Small intestine (tissue), 7 donors: ENCODE results near the gene EHMT1. TPM values are rescaled to one million over a fixed set of nuclear protein-coding genes. Genes with fewer than 3 reads are reported as not detected.

Experiments used
- DNase-seq, 2 donors: peaks; one replicate each; pipeline versions ENCODE4 v3.0.0 to v3.0.0-alpha.2; 2013
- FAIRE-seq: peaks from 2 replicates; lab custom pipeline; 2012; peaks lifted over from hg19 to GRCh38; lab: Jason Lieb, UNC
- H3K27ac ChIP-seq, 3 donors: one replicate each; pipeline ENCODE4 v1.5.1; 2013; ENCODE audit warnings: low read length in 2 of 3, mild to moderate bottlenecking in 2 of 3, control low read depth in 1 of 3, inconsistent platforms in 1 of 3, low read depth in 1 of 3, moderate library complexity in 1 of 3
- H3K27me3 ChIP-seq, 3 donors: one replicate each; pipeline ENCODE4 v1.6.1; 2013; ENCODE audit warnings: low read length in 3 of 3, inconsistent platforms in 1 of 3; ENCODE audit not compliant: control insufficient read depth in 3 of 3, insufficient read depth in 3 of 3
- H3K36me3 ChIP-seq, 3 donors: one replicate each; pipeline ENCODE4 v1.6.1; 2013; ENCODE audit warnings: low read length in 3 of 3, inconsistent platforms in 1 of 3, low read depth in 1 of 3, mild to moderate bottlenecking in 1 of 3, moderate library complexity in 1 of 3; ENCODE audit not compliant: control insufficient read depth in 3 of 3, insufficient read depth in 2 of 3
- H3K4me1 ChIP-seq, 3 donors: one replicate each; pipeline ENCODE4 v1.6.1; 2013; ENCODE audit warnings: low read length in 2 of 3, inconsistent platforms in 1 of 3, low read depth in 1 of 3, mild to moderate bottlenecking in 1 of 3, moderate library complexity in 1 of 3; ENCODE audit not compliant: control insufficient read depth in 3 of 3, insufficient read depth in 2 of 3
- H3K4me3 ChIP-seq, 3 donors: one replicate each; pipeline ENCODE4 v1.5.1; 2013; ENCODE audit warnings: low read length in 3 of 3, control low read depth in 1 of 3, inconsistent platforms in 1 of 3, low read depth in 1 of 3, mild to moderate bottlenecking in 1 of 3, moderate library complexity in 1 of 3
- H3K9me3 ChIP-seq, 2 donors: one replicate each; pipeline ENCODE4 v1.6.1; 2013; ENCODE audit warnings: low read depth in 1 of 2, low read length in 1 of 2; ENCODE audit not compliant: control insufficient read depth in 2 of 2, insufficient read depth in 1 of 2
- WGBS, 3 donors: extraction: QIAGEN DNeasy Blood & Tissue Kit; methylation state at CpG; one replicate each; pipeline ENCODE4 v1.1.7; 2013; 5-methylcytosine and 5-hydroxymethylcytosine counted together
- polyA plus RNA-seq, 4 donors: library from polyadenylated mRNA; stranded (reverse) in 3 of 4; unstranded in 1 of 4; fragments of 200-250 nt in 3 of 4; fragments of 120-200 nt in 1 of 4; gene quantifications; one replicate each; pipeline versions ENCODE4 v1.2.1 to v1.2.3, GENCODE V29; 2013
- donor health status: healthy with polysubstance abuse.
- donor health status: control.
- donor health status: control.
- donor health status: Bipolar disorder and iron deficiency.
- donor health status: healthy.

EHMT1 gene
- polyA plus RNA-seq, 4 donors = 35.2 to 53.9 (median 39.1) TPM

DNA sequence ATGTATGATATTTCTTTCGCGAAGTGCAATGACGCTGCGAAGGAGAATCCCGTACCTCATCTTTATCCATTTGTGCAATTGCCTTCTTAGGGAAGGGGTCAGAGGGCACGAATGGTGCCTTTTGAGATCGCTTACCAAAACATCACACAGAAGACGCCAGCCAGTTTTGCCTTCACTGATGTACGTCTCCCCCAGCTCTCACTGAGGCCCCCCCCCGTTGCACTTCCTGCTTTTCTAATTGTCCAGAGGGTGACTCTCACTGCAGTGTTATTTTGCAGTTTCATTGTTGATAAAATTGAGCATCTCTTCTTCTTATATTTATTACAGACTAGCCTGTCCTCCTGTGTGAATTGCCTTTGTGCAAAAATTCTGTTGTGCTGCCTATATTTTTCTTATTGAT lies 219.8 kb downstream of the EHMT1 start:
- 95 to 98% (median 96%) methylated on average over 10 of the region's 10 CpGs for WGBS, 3 donors
- Histone ChIP-seq H3K4me1 (no peaks in the 10 kb centered on the region), H3K4me3 (no peak overlapping the region), H3K9me3 (no peaks in the 10 kb centered on the region), H3K27me3 (no peaks in the 10 kb centered on the region), H3K36me3 (peaks cover 10 to 36% (median 15%) of the 10 kb centered on the region in 3 donors), H3K27ac (no peak overlapping the region)
- FAIRE-seq = no peak
- DNase-seq = no peak

DNA sequence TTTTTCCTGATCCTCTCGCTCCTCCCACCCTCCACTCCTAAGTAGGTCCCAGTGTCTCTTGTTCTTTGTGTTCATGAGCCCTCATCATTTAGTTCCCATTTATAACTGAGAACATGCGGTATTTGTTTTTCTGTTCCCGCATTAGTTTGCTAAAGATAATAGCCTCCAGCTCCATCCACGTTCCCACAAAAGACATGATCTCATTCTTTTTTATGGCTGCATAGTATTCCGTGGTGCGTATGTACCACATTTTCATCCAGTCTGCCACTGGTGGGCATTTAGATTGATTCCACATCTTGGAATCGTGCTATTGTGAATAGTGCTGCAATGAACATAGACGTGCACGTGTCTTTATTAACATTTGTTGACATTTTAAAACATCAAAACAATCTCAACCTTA lies 224.6 kb downstream of the EHMT1 start:
- no peak for DNase-seq
- H3K27ac ChIP-seq = no peak overlapping the region
- peaks cover 0 to 2% (median 0%) of the 10 kb centered on the region in 3 donors for H3K36me3 ChIP-seq
- FAIRE-seq = no peak
- no peak overlapping the region for H3K4me3 ChIP-seq
- H3K9me3 ChIP-seq = no peaks in the 10 kb centered on the region
- 91 to 92% (median 92%) methylated on average over 9 of the region's 9 CpGs for WGBS, 3 donors
- no peaks in the 10 kb centered on the region for H3K27me3 ChIP-seq
- H3K4me1 ChIP-seq = no peaks in the 10 kb centered on the region

DNA sequence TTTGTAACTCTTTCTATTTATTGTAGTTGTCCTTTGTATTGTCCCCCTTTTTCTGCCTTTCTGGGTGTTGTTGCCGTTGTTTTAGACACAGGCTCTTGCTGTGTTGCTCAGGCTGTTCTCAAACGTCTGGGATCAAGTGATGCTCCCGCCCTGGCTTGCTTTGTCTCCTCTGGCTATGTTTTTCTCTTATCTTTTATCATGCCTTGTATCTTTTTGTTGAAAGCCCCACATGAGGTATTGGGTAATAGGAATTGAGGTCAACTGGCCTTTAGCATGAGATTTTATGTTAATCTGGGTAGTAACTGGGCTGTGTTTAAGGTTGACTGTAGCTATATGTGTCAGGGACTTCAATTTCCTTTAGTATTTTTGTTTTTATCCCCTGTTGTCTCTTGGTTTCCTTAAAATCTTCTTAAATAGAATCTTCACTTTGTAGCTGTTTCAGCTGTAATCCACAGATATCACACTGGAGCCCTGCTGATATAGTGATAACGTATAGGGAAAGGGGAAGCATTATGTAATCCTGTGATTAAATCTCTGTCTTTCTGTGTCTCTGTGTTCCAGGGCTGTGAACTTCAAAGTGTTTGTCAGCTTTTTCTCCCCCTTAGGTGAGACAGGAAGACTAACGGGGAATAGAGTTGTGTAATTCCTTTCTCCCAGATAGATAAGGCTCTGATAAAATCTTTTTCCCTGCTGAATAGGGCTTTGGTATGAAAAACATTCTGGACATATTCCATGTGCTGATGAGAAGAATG lies 232.9 kb downstream of the EHMT1 start:
- FAIRE-seq = no peak
- Histone ChIP-seq H3K4me1 (no peaks in the 10 kb centered on the region), H3K9me3 (peaks cover 0 to 18% of the 10 kb centered on the region in 2 donors), H3K27me3 (no peaks in the 10 kb centered on the region), H3K36me3 (no peaks in the 10 kb centered on the region), H3K27ac (no peak overlapping the region), H3K4me3 (no peak overlapping the region)
- no peak for DNase-seq
- 51 to 59% (median 54%) methylated on average over 5 of the region's 5 CpGs for WGBS, 3 donors

DNA sequence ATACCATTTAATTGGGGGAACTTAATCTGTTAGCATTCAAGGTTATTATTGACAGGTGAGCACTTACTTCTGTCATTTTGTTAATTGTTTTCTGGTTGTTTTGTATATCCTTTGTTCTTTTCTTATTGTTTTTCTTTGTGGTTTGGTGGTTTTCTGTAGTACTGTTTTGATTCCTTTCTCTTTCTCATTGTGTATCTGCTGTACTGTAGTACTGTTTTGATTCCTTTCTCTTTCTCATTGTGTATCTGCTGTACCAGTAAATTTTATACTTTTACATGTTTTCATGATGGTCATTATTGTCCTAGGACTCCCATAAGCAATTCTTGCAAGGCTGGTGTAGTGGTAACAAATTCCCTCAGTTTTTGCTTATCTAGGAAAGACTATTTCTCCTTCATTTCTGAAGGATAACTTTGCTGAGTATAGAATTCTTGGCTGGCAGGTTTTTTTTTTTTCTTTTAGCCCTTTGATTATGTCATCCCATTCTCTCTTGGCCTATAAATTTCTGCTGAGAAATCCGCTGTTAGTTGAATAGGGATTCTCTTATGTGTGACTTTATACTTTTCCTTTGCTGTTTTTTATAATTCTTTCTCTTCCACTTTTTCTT lies 234.7 kb downstream of the EHMT1 start:
- DNase-seq (no peak), FAIRE-seq (no peak)
- no peak overlapping the region for H3K4me3 ChIP-seq
- H3K9me3 ChIP-seq = peaks cover 0 to 20% of the 10 kb centered on the region in 2 donors
- H3K36me3 ChIP-seq = no peaks in the 10 kb centered on the region
- H3K4me1 ChIP-seq = no peaks in the 10 kb centered on the region
- no peak overlapping the region for H3K27ac ChIP-seq
- no peaks in the 10 kb centered on the region for H3K27me3 ChIP-seq
- 90 to 96% (median 96%) methylated on average over 1 of the region's 1 CpG for WGBS, 3 donors

DNA sequence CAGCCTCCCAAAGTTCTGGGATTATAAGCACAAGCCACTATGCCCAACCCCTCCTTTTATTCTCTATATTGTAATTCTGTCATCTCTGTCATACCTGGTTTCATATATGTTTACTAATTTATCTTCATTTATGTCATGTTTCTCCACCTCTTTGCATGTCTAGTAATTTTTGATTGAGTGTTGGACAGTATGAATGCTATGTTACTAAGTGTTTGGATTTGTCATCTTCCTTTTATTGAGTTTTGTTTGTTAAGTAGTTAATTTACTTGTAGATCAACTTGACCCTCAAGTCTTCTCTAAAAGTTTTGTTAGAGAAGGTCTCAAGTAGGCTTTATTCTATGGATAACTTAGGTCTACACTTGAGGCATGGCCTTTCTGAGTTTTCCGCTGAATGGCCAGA lies 241.6 kb downstream of the EHMT1 start:
- Histone ChIP-seq H3K4me3 (no peak overlapping the region), H3K4me1 (no peaks in the 10 kb centered on the region), H3K27ac (no peak overlapping the region), H3K9me3 (peaks cover 0 to 20% of the 10 kb centered on the region in 2 donors), H3K36me3 (no peaks in the 10 kb centered on the region), H3K27me3 (no peaks in the 10 kb centered on the region)
- 55 to 88% (median 86%) methylated on average over 1 of the region's 1 CpG for WGBS, 3 donors
- DNase-seq (no peak), FAIRE-seq (no peak)

DNA sequence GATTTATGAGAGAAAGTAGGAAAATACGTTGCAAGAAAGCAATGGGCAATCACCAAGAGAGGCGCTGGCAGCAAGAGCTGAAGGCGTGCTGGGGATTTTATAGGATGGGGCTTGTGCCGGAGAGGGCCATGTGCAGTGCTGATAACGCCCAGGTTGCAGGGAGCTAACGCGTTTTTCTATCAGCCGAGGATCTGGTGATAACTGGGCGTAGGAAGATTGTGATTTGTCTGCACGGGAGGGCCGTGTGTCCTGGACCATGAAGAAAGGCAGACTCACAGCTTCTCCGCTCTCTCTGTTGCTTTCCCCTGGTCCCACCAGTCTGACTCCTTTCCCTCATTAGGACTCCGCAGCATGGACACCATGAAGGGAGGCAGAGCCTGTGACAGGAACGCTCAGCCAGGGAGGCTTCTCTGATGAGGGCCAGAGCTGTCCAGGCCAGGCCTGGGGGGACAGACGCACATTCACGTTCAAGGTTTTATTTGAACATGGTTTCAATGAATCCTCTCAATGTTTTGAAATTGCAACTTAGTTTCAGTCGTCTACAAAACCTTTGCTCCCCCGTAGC lies 246.9 kb downstream of the EHMT1 start:
- no peak overlapping the region for H3K27ac ChIP-seq
- no peak overlapping the region for H3K4me3 ChIP-seq
- FAIRE-seq (no peak), DNase-seq (no peak)
- H3K36me3 ChIP-seq = no peaks in the 10 kb centered on the region
- H3K27me3 ChIP-seq = peaks cover 0 to 3% (median 0%) of the 10 kb centered on the region in 3 donors
- H3K9me3 ChIP-seq = peaks cover 0 to 3% of the 10 kb centered on the region in 2 donors
- no peaks in the 10 kb centered on the region for H3K4me1 ChIP-seq
- 55 to 62% (median 59%) methylated on average over 18 of the region's 18 CpGs for WGBS, 3 donors

DNA sequence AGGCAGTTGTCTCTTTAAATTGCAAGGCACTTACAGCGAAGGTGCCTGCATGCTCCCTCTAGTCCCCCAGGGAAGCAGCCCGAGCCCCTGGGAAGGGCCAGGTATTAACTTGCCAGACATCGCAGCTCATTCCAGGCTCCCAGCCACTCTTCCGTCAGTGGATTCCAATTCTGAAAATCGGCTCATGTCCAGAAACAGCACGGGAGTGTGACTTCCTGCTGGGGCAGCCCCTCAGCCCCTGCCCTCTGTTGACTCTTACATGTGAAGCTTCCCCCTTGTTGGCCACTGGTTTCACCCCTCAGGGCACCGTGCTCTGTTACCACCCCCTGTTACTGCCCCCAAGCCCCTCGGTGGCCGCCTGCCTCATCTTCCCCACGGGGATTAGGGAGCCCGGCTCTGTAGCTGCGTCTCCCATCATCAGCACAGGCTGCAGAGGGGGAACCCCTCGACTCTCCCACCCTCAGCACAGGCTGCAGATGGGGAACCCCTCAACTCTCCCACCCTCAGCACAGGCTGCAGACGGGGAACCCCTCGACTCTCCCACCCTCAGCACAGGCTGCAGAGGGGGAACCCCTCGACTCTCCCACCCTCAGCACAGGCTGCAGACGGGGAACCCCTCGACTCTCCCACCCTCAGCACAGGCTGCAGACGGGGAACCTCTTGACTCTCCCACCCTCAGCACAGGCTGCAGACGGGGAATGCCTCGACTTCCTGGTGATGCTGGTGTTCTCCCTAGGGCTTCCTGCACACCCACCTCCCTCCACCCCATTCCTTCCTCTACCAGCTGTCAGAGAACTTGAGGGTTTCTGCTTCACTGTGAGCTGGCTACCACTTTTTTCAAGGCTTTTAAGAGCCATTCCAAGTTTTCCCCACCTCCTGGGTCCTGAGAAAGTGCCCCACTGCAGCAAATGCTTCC lies 247.7 kb downstream of the EHMT1 start:
- Histone ChIP-seq H3K27me3 (peaks cover 0 to 3% (median 0%) of the 10 kb centered on the region in 3 donors), H3K4me3 (no peak overlapping the region), H3K36me3 (no peaks in the 10 kb centered on the region), H3K27ac (no peak overlapping the region), H3K9me3 (no peaks in the 10 kb centered on the region), H3K4me1 (no peaks in the 10 kb centered on the region)
- DNase-seq = no peak
- FAIRE-seq = no peak
- 46 to 61% (median 54%) methylated on average over 19 to 21 of the region's 21 CpGs for WGBS, 3 donors

DNA sequence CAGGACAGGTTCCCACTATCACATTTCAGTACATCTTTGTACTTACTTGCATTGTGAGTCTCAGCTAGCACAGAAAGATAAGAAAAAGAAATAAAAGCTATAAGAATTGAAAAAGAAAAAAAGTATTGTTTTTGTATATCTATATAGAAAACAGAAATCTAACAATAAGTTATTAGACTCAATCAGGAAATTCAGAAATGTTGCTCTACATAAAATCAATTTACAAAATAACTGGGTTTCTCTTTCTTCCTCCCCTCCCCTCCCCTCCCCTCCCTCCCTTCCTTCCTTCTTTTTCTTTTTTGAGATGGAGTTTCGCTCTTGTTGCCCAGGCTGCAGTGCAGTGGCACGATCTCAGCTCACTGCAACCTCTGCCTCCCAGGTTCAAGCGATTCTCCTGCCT lies 251.6 kb downstream of the EHMT1 start:
- H3K4me1 ChIP-seq = no peaks in the 10 kb centered on the region
- no peaks in the 10 kb centered on the region for H3K9me3 ChIP-seq
- H3K27ac ChIP-seq = no peak overlapping the region
- 64 to 80% (median 78%) methylated on average over 3 of the region's 3 CpGs for WGBS, 3 donors
- H3K36me3 ChIP-seq = no peaks in the 10 kb centered on the region
- H3K27me3 ChIP-seq = peaks cover 0 to 7% (median 2%) of the 10 kb centered on the region in 3 donors
- no peak for FAIRE-seq
- H3K4me3 ChIP-seq = no peak overlapping the region
- DNase-seq = no peak
